ENCODE data around the gene GET3.

GET3 gene

GRCh38 chr19:12778017-12778904, 41.0 kb downstream of the GET3 start:
- Histone ChIP-seq H3K9me3 (ENCODE audit: control insufficient read depth, low read length) (no peaks in the 10 kb centered on the region), H3K36me3 (ENCODE audit: control insufficient read depth, insufficient read depth, low read length) (no peaks in the 10 kb centered on the region), H3K4me1 (ENCODE audit: control insufficient read depth, insufficient read depth, low read length) (peaks cover 21% of the 10 kb centered on the region), H3K4me3 (ENCODE audit: insufficient read depth, low read depth, low read length) (peak overlapping the region; percentile 48), H3K27me3 (ENCODE audit: control insufficient read depth, insufficient read depth, low read length, poor library complexity, severe bottlenecking) (peaks cover 11% of the 10 kb centered on the region), H3K27ac (ENCODE audit: insufficient read depth, low read depth, low read length, poor library complexity, severe bottlenecking) (no peak overlapping the region)
- 4% methylated on average over 44 of the region's 44 CpGs for WGBS, 2 experiments

DNA sequence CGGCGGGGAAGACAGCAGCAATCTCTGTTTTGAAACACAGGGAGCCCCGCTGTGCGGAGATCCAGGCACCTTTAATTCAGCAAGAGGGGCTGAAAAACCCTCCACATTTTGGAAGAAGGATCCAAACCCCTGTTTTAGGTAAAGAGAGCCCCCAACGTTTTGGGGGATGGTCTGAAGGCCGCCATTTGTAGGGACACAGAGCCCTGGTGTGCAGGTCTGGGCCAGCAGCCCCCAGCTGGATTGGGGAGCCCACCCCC, 41.5 kb downstream of the GET3 start:
- Histone ChIP-seq H3K27ac (ENCODE audit: insufficient read depth, low read depth, low read length, poor library complexity, severe bottlenecking) (no peak overlapping the region), H3K36me3 (ENCODE audit: control insufficient read depth, insufficient read depth, low read length) (no peaks in the 10 kb centered on the region), H3K9me3 (ENCODE audit: control insufficient read depth, low read length) (no peaks in the 10 kb centered on the region), H3K4me1 (ENCODE audit: control insufficient read depth, insufficient read depth, low read length) (peaks cover 26% of the 10 kb centered on the region), H3K27me3 (ENCODE audit: control insufficient read depth, insufficient read depth, low read length, poor library complexity, severe bottlenecking) (peaks cover 11% of the 10 kb centered on the region), H3K4me3 (ENCODE audit: insufficient read depth, low read depth, low read length) (peak overlapping the region; percentile 48)
- 21 to 28% methylated on average over 6 of the region's 6 CpGs for WGBS, 2 experiments

DNA sequence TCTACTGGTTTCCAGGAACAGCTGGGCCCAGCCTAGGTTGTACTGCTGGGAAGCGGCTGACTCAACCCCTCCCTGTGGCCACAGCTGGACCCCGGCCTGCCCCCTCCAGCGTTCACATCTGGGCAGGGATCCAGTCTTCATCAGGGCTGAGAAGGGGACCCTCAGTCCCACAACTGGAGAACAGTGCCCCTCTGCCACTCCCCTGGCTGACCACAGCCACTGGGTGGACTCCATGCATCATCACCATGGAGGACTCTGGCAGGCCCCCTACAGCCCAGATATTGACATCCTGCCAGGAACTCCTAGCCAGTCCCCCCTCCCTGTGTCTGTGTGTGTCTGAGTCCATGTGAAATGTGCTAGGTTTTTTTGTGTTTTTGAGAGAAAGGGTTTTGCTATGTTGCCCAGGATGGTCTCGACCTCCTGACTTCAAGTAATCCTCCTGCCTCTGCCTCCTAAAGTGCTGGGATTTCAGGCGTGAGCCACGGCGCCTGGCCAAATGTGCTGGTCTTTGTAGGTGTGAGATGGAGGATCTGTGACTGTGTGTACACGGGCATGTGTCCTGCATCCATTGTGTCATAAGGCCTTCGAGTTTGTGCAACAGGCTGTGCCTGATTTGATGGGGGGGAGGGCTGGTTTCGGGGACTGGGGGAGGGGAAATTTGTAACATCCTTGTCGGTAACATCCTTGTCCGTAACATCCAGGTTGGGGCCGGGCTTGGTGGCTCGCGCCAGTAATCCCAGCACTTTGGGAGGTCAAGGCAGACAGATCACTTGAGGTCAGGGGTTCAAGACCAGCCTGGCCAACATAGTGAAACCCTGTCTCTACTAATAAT, 42.1 kb downstream of the GET3 start:
- 75% methylated on average over 15 of the region's 15 CpGs for WGBS, 2 experiments
- Histone ChIP-seq H3K4me1 (ENCODE audit: control insufficient read depth, insufficient read depth, low read length) (peaks cover 28% of the 10 kb centered on the region), H3K4me3 (ENCODE audit: insufficient read depth, low read depth, low read length) (no peak overlapping the region), H3K27me3 (ENCODE audit: control insufficient read depth, insufficient read depth, low read length, poor library complexity, severe bottlenecking) (peaks cover 11% of the 10 kb centered on the region), H3K27ac (ENCODE audit: insufficient read depth, low read depth, low read length, poor library complexity, severe bottlenecking) (no peak overlapping the region), H3K9me3 (ENCODE audit: control insufficient read depth, low read length) (no peaks in the 10 kb centered on the region), H3K36me3 (ENCODE audit: control insufficient read depth, insufficient read depth, low read length) (no peaks in the 10 kb centered on the region)

GRCh38 chr19:12782174-12782423, 44.8 kb downstream of the GET3 start:
- Histone ChIP-seq H3K4me3 (ENCODE audit: insufficient read depth, low read depth, low read length) (peak overlapping the region; percentile 52), H3K36me3 (ENCODE audit: control insufficient read depth, insufficient read depth, low read length) (no peaks in the 10 kb centered on the region), H3K9me3 (ENCODE audit: control insufficient read depth, low read length) (no peaks in the 10 kb centered on the region), H3K27me3 (ENCODE audit: control insufficient read depth, insufficient read depth, low read length, poor library complexity, severe bottlenecking) (peaks cover 4% of the 10 kb centered on the region), H3K4me1 (ENCODE audit: control insufficient read depth, insufficient read depth, low read length) (peaks cover 24% of the 10 kb centered on the region), H3K27ac (ENCODE audit: insufficient read depth, low read depth, low read length, poor library complexity, severe bottlenecking) (no peak overlapping the region)
- 67 to 68% methylated on average over 12 of the region's 12 CpGs for WGBS, 2 experiments

GRCh38 chr19:12782424-12783290, 45.4 kb downstream of the GET3 start:
- Histone ChIP-seq H3K9me3 (ENCODE audit: control insufficient read depth, low read length) (no peaks in the 10 kb centered on the region), H3K4me1 (ENCODE audit: control insufficient read depth, insufficient read depth, low read length) (peaks cover 24% of the 10 kb centered on the region), H3K36me3 (ENCODE audit: control insufficient read depth, insufficient read depth, low read length) (no peaks in the 10 kb centered on the region), H3K27ac (ENCODE audit: insufficient read depth, low read depth, low read length, poor library complexity, severe bottlenecking) (no peak overlapping the region), H3K27me3 (ENCODE audit: control insufficient read depth, insufficient read depth, low read length, poor library complexity, severe bottlenecking) (peaks cover 4% of the 10 kb centered on the region), H3K4me3 (ENCODE audit: insufficient read depth, low read depth, low read length) (peak overlapping the region; percentile 52)
- 3% methylated on average over 88 of the region's 88 CpGs for WGBS, 2 experiments

DNA sequence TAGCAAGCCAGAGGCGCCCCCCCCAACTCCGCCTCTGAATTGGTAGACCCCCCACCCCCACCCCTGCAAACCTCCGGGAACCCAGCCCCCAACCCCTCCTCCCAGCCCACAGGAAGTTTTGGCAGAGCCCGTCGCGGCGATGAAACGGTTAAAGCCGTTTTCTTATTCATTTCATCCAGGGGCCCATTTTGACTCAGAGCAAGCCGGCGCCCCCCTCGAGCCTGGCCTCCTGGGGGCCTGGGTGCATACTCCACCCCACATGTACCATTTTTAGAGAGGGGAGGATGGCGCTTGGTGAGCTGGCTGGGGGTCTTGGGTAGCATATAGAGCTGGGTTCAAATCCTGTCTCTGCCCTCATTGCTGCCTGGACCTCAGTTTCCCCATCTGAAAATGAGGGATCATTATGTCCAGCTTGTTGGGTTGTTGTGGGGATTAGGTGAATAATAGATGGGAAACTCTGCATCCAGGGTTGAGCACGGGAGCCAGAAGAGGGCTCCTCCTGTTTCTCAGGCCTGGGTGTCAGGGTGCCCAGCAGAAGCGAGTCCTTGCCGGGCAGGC, 46.1 kb downstream of the GET3 start:
- Histone ChIP-seq H3K27me3 (ENCODE audit: control insufficient read depth, insufficient read depth, low read length, poor library complexity, severe bottlenecking) (peaks cover 4% of the 10 kb centered on the region), H3K4me3 (ENCODE audit: insufficient read depth, low read depth, low read length) (peak overlapping the region; percentile 52), H3K9me3 (ENCODE audit: control insufficient read depth, low read length) (no peaks in the 10 kb centered on the region), H3K36me3 (ENCODE audit: control insufficient read depth, insufficient read depth, low read length) (no peaks in the 10 kb centered on the region), H3K4me1 (ENCODE audit: control insufficient read depth, insufficient read depth, low read length) (peaks cover 29% of the 10 kb centered on the region), H3K27ac (ENCODE audit: insufficient read depth, low read depth, low read length, poor library complexity, severe bottlenecking) (no peak overlapping the region)
- 17 to 23% methylated on average over 15 of the region's 16 CpGs for WGBS, 2 experiments

GRCh38 chr19:12783849-12784393, 46.6 kb downstream of the GET3 start:
- Histone ChIP-seq H3K36me3 (ENCODE audit: control insufficient read depth, insufficient read depth, low read length) (no peaks in the 10 kb centered on the region), H3K4me3 (ENCODE audit: insufficient read depth, low read depth, low read length) (no peak overlapping the region), H3K4me1 (ENCODE audit: control insufficient read depth, insufficient read depth, low read length) (peaks cover 29% of the 10 kb centered on the region), H3K27ac (ENCODE audit: insufficient read depth, low read depth, low read length, poor library complexity, severe bottlenecking) (no peak overlapping the region), H3K9me3 (ENCODE audit: control insufficient read depth, low read length) (no peaks in the 10 kb centered on the region), H3K27me3 (ENCODE audit: control insufficient read depth, insufficient read depth, low read length, poor library complexity, severe bottlenecking) (no peaks in the 10 kb centered on the region)
- WGBS, 2 experiments: 58 to 59% methylated on average over 18 to 19 of the region's 19 CpGs

DNA sequence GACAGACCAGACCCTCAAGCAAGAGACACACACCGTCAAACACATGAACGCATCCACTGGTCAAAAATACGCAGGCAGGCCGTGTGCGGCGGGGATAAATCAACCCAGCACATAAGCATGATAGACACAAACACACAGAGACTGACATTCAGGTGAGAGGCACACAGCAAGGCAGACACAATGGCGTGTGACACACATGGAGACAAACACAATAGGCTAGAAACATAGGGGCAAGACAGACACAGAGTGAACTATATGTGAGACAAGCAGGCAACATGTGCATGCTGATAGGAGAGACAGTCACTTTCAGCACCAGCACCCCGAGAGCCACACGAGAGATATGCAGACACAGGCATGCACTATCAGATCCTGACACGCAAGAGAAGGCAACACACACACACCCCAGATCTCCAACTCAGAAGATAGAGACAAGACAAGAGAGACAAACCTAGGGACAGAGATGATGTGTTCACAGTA, 47.1 kb downstream of the GET3 start:
- Histone ChIP-seq H3K27me3 (ENCODE audit: control insufficient read depth, insufficient read depth, low read length, poor library complexity, severe bottlenecking) (no peaks in the 10 kb centered on the region), H3K4me1 (ENCODE audit: control insufficient read depth, insufficient read depth, low read length) (peaks cover 29% of the 10 kb centered on the region), H3K9me3 (ENCODE audit: control insufficient read depth, low read length) (no peaks in the 10 kb centered on the region), H3K36me3 (ENCODE audit: control insufficient read depth, insufficient read depth, low read length) (no peaks in the 10 kb centered on the region), H3K4me3 (ENCODE audit: insufficient read depth, low read depth, low read length) (no peak overlapping the region), H3K27ac (ENCODE audit: insufficient read depth, low read depth, low read length, poor library complexity, severe bottlenecking) (no peak overlapping the region)
- WGBS, 2 experiments: 90 to 94% methylated on average over 10 of the region's 10 CpGs

GRCh38 chr19:12784871-12785430, 47.7 kb downstream of the GET3 start:
- no peaks in the 10 kb centered on the region for H3K9me3 ChIP-seq (ENCODE audit: control insufficient read depth, low read length)
- no peaks in the 10 kb centered on the region for H3K27me3 ChIP-seq (ENCODE audit: control insufficient read depth, insufficient read depth, low read length, poor library complexity, severe bottlenecking)
- no peak overlapping the region for H3K4me3 ChIP-seq (ENCODE audit: insufficient read depth, low read depth, low read length)
- no peaks in the 10 kb centered on the region for H3K36me3 ChIP-seq (ENCODE audit: control insufficient read depth, insufficient read depth, low read length)
- H3K4me1 ChIP-seq (ENCODE audit: control insufficient read depth, insufficient read depth, low read length): peaks cover 27% of the 10 kb centered on the region
- WGBS, 2 experiments: 83 to 91% methylated on average over 5 of the region's 5 CpGs
- no peak overlapping the region for H3K27ac ChIP-seq (ENCODE audit: insufficient read depth, low read depth, low read length, poor library complexity, severe bottlenecking)
